CD4-positive, CD25-positive, alpha-beta regulatory T cell (primary cell): ENCODE measurements around the gene TTYH1. TPM values are rescaled to one million over a fixed set of nuclear protein-coding genes. Genes with fewer than 3 reads are reported as not detected.

Experiments
- ATAC-seq, 2 donors: fragments of 150-1000 bp; cut with Tn5 transposase; one replicate each; pipeline ENCODE4 v1.10.0; 2021; ENCODE audit warnings: low read depth in 2 of 2, moderate number of reproducible peaks in 2 of 2, moderate library complexity in 1 of 2
- DNase-seq, 3 donors: peaks; one replicate each; pipeline versions ENCODE4 v3.0.0 to v3.0.0-alpha.2; 2012 to 2022; ENCODE audit warnings: mixed read lengths in 1 of 3
- H3K27ac ChIP-seq: one replicate; pipeline ENCODE4 v1.7.0; 2013; ENCODE audit warnings: mild to moderate bottlenecking, low read length; ENCODE audit not compliant: insufficient read depth, poor library complexity, severe bottlenecking
- H3K27me3 ChIP-seq: one replicate; pipeline ENCODE4 v1.7.0; 2013; ENCODE audit warnings: low read length; ENCODE audit not compliant: control insufficient read depth, insufficient read depth
- H3K36me3 ChIP-seq: one replicate; pipeline ENCODE4 v1.7.0; 2013; ENCODE audit warnings: mild to moderate bottlenecking, low read length, moderate library complexity; ENCODE audit not compliant: control insufficient read depth, insufficient read depth
- H3K4me1 ChIP-seq: 2 replicates; pipeline ENCODE4 v1.7.0; 2013; ENCODE audit warnings: mild to moderate bottlenecking, low read length; ENCODE audit not compliant: insufficient read depth, control insufficient read depth, poor library complexity, severe bottlenecking
- H3K4me3 ChIP-seq: one replicate; pipeline ENCODE4 v1.7.0; 2013; ENCODE audit warnings: low read depth, mild to moderate bottlenecking, low read length, moderate library complexity
- H3K9me3 ChIP-seq, 2 experiments: 1 replicate in 1 of 2; 2 replicates in 1 of 2; pipeline ENCODE4 v1.7.0; 2013; ENCODE audit warnings: low read length in 2 of 2, mild to moderate bottlenecking in 1 of 2, moderate library complexity in 1 of 2; ENCODE audit not compliant: control insufficient read depth in 2 of 2
- H3K27ac Mint-ChIP-seq, 3 donors: one replicate each; pipeline ENCODE4 v1.8.0; 2020 to 2022; ENCODE audit warnings: mild to moderate bottlenecking in 3 of 3, mixed read lengths in 3 of 3, moderate library complexity in 2 of 3
- H3K27me3 Mint-ChIP-seq: one replicate; pipeline ENCODE4 v1.8.0; 2022; ENCODE audit warnings: mild to moderate bottlenecking, mixed read lengths
- H3K36me3 Mint-ChIP-seq: one replicate; pipeline ENCODE4 v1.8.0; 2020; ENCODE audit warnings: mixed read lengths
- H3K4me1 Mint-ChIP-seq, 4 donors: one replicate each; pipeline ENCODE4 v1.8.0; 2020 to 2022; ENCODE audit warnings: mixed read lengths in 4 of 4, mild to moderate bottlenecking in 1 of 4
- H3K4me3 Mint-ChIP-seq, 4 donors: one replicate each; pipeline ENCODE4 v1.8.0; 2020 to 2022; ENCODE audit warnings: mild to moderate bottlenecking in 4 of 4, mixed read lengths in 4 of 4, moderate library complexity in 3 of 4
- H3K9me3 Mint-ChIP-seq, 7 donors: one replicate each; pipeline ENCODE4 v1.8.0; 2020 to 2022; ENCODE audit warnings: mixed read lengths in 7 of 7, mild to moderate bottlenecking in 3 of 7, moderate library complexity in 2 of 7
- polyA plus RNA-seq, 4 donors: library from polyadenylated mRNA; unstranded; fragments of 300-500 nt; fragmentation: Illumina TruSeq; gene quantifications; one replicate each; pipeline ENCODE4 v1.2.3, GENCODE V29; 2021
- total RNA-seq: library from RNA; stranded (reverse); gene quantifications from one replicate; pipeline ENCODE4 v1.2.3, GENCODE V29; 2022

The TTYH1 gene
- total and polyA plus RNA-seq, 5 donors from 2014 or later: 0.17 to 1.00 (median 0.31) TPM; not detected in 2

- H3K36me3 ChIP-seq: no peaks in the 10 kb centered on the region
- Mint-ChIP-seq H3K36me3 (no peaks in the 10 kb centered on the region), H3K4me1 (peaks cover 0 to 15% (median 1%) of the 10 kb centered on the region in 4 donors), H3K4me3 (no peak overlapping the region), H3K27me3 (peaks cover 43% of the 10 kb centered on the region), H3K9me3 (no peaks in the 10 kb centered on the region), H3K27ac (no peak overlapping the region)
- DNase-seq (no peak), ATAC-seq (no peak)
- no peaks in the 10 kb centered on the region for H3K9me3 ChIP-seq
- H3K27ac ChIP-seq: no peak overlapping the region
- H3K27me3 ChIP-seq: peaks cover 3% of the 10 kb centered on the region
- peaks cover 9% of the 10 kb centered on the region for H3K4me1 ChIP-seq
- no peak overlapping the region for H3K4me3 ChIP-seq
These were observed 60.4 kb downstream of the TTYH1 start for GRCh38 chr19:54475706-54476105.

- Histone ChIP-seq H3K36me3 (no peaks in the 10 kb centered on the region), H3K9me3 (no peaks in the 10 kb centered on the region), H3K27me3 (peaks cover 2% of the 10 kb centered on the region), H3K27ac (no peak overlapping the region), H3K4me1 (peaks cover 4% of the 10 kb centered on the region), H3K4me3 (no peak overlapping the region)
- ATAC-seq (no peak), DNase-seq (no peak)
- Mint-ChIP-seq H3K27me3 (peaks cover 43% of the 10 kb centered on the region), H3K27ac (peak overlapping the region in 1 of 3 donors; percentile 62), H3K4me3 (no peak overlapping the region), H3K4me1 (peaks cover 5 to 19% (median 7%) of the 10 kb centered on the region in 4 donors), H3K36me3 (no peaks in the 10 kb centered on the region), H3K9me3 (no peaks in the 10 kb centered on the region)
These were observed 62.4 kb downstream of the TTYH1 start for GRCh38 chr19:54477650-54478049.

GRCh38 chr19:54478677-54479266 lies 63.5 kb downstream of the TTYH1 start:
- H3K4me1 Mint-ChIP-seq: peaks cover 5 to 16% (median 7%) of the 10 kb centered on the region in 4 donors
- ATAC-seq: no peak
- no peaks in the 10 kb centered on the region for H3K9me3 ChIP-seq
- H3K36me3 ChIP-seq: no peaks in the 10 kb centered on the region
- peak overlapping the region in 1 of 3 donors; percentile 77 for H3K27ac Mint-ChIP-seq
- no peaks in the 10 kb centered on the region for H3K9me3 Mint-ChIP-seq
- H3K4me1 ChIP-seq: peaks cover 4% of the 10 kb centered on the region
- H3K27me3 ChIP-seq: peaks cover 2% of the 10 kb centered on the region
- no peak overlapping the region for H3K27ac ChIP-seq
- H3K4me3 ChIP-seq: no peak overlapping the region
- no peak overlapping the region for H3K4me3 Mint-ChIP-seq
- peaks cover 35% of the 10 kb centered on the region for H3K27me3 Mint-ChIP-seq
- H3K36me3 Mint-ChIP-seq: no peaks in the 10 kb centered on the region
- DNase-seq: peak in 1 of 3 donors; percentile 60

GRCh38 chr19:54480051-54480450 lies 64.8 kb downstream of the TTYH1 start:
- ATAC-seq: no peak
- H3K27me3 ChIP-seq: peaks cover 2% of the 10 kb centered on the region
- Mint-ChIP-seq H3K9me3 (no peaks in the 10 kb centered on the region), H3K4me1 (peaks cover 5 to 16% (median 7%) of the 10 kb centered on the region in 4 donors), H3K27ac (no peak overlapping the region), H3K27me3 (peaks cover 32% of the 10 kb centered on the region), H3K4me3 (no peak overlapping the region), H3K36me3 (no peaks in the 10 kb centered on the region)
- no peaks in the 10 kb centered on the region for H3K36me3 ChIP-seq
- no peak overlapping the region for H3K4me3 ChIP-seq
- H3K4me1 ChIP-seq: peaks cover 4% of the 10 kb centered on the region
- DNase-seq: no peak
- no peak overlapping the region for H3K27ac ChIP-seq
- no peaks in the 10 kb centered on the region for H3K9me3 ChIP-seq

GRCh38 chr19:54481326-54481930 lies 66.2 kb downstream of the TTYH1 start:
- Histone ChIP-seq H3K27ac (no peak overlapping the region), H3K36me3 (no peaks in the 10 kb centered on the region), H3K9me3 (no peaks in the 10 kb centered on the region), H3K27me3 (peaks cover 2% of the 10 kb centered on the region), H3K4me3 (no peak overlapping the region), H3K4me1 (peaks cover 4% of the 10 kb centered on the region)
- H3K36me3 Mint-ChIP-seq: no peaks in the 10 kb centered on the region
- H3K27ac Mint-ChIP-seq: peak overlapping the region in 1 of 3 donors; percentile 5
- no peaks in the 10 kb centered on the region for H3K9me3 Mint-ChIP-seq
- H3K27me3 Mint-ChIP-seq: peaks cover 32% of the 10 kb centered on the region
- H3K4me1 Mint-ChIP-seq: peaks cover 5 to 20% (median 7%) of the 10 kb centered on the region in 4 donors
- DNase-seq (peak; percentile 30 to 62 (median 55)), ATAC-seq (no peak)
- peak overlapping the region in 1 of 4 donors; percentile 71 for H3K4me3 Mint-ChIP-seq

GRCh38 chr19:54482889-54483288 lies 67.6 kb downstream of the TTYH1 start:
- ATAC-seq (no peak), DNase-seq (no peak)
- Mint-ChIP-seq H3K4me3 (no peak overlapping the region), H3K9me3 (no peaks in the 10 kb centered on the region), H3K27ac (no peak overlapping the region), H3K27me3 (peaks cover 22% of the 10 kb centered on the region), H3K4me1 (peaks cover 5 to 20% (median 7%) of the 10 kb centered on the region in 4 donors), H3K36me3 (no peaks in the 10 kb centered on the region)
- no peak overlapping the region for H3K27ac ChIP-seq
- H3K36me3 ChIP-seq: no peaks in the 10 kb centered on the region
- peaks cover 2% of the 10 kb centered on the region for H3K27me3 ChIP-seq
- H3K4me3 ChIP-seq: no peak overlapping the region
- H3K4me1 ChIP-seq: peaks cover 4% of the 10 kb centered on the region
- H3K9me3 ChIP-seq: no peaks in the 10 kb centered on the region

GRCh38 chr19:54484451-54484850 lies 69.2 kb downstream of the TTYH1 start:
- Mint-ChIP-seq H3K27ac (no peak overlapping the region), H3K36me3 (no peaks in the 10 kb centered on the region), H3K4me3 (no peak overlapping the region), H3K4me1 (peaks cover 5 to 17% (median 7%) of the 10 kb centered on the region in 4 donors), H3K27me3 (peaks cover 23% of the 10 kb centered on the region), H3K9me3 (no peaks in the 10 kb centered on the region)
- DNase-seq (no peak), ATAC-seq (no peak)
- H3K9me3 ChIP-seq: no peaks in the 10 kb centered on the region
- no peak overlapping the region for H3K4me3 ChIP-seq
- H3K27me3 ChIP-seq: no peaks in the 10 kb centered on the region
- peaks cover 4% of the 10 kb centered on the region for H3K4me1 ChIP-seq
- no peaks in the 10 kb centered on the region for H3K36me3 ChIP-seq
- no peak overlapping the region for H3K27ac ChIP-seq

- Histone ChIP-seq H3K4me3 (no peak overlapping the region), H3K27ac (no peak overlapping the region), H3K27me3 (no peaks in the 10 kb centered on the region), H3K4me1 (peaks cover 4% of the 10 kb centered on the region), H3K36me3 (no peaks in the 10 kb centered on the region), H3K9me3 (no peaks in the 10 kb centered on the region)
- Mint-ChIP-seq H3K4me3 (no peak overlapping the region), H3K36me3 (no peaks in the 10 kb centered on the region), H3K9me3 (no peaks in the 10 kb centered on the region), H3K4me1 (peaks cover 5 to 14% (median 7%) of the 10 kb centered on the region in 4 donors), H3K27me3 (peaks cover 20% of the 10 kb centered on the region), H3K27ac (peak overlapping the region in 1 of 3 donors; percentile 43)
- DNase-seq: no peak
- ATAC-seq: no peak
These were observed 70.6 kb downstream of the TTYH1 start for GRCh38 chr19:54485851-54486250.
